Rectal smooth muscle tissue (tissue), 1 donor: ENCODE results near the gene ADAT3.

Experiments used
- H3K27ac ChIP-seq: one replicate; pipeline ENCODE4 v1.7.0; 2013; ENCODE audit warnings: low read depth, low read length, inconsistent platforms
- H3K27me3 ChIP-seq: one replicate; pipeline ENCODE4 v1.7.0; 2013; ENCODE audit warnings: low read length; ENCODE audit not compliant: control insufficient read depth, insufficient read depth
- H3K36me3 ChIP-seq: one replicate; pipeline ENCODE4 v1.7.0; 2013; ENCODE audit warnings: low read length; ENCODE audit not compliant: control insufficient read depth, insufficient read depth
- H3K4me1 ChIP-seq: one replicate; pipeline ENCODE4 v1.7.0; 2013; ENCODE audit warnings: low read length; ENCODE audit not compliant: control insufficient read depth, insufficient read depth
- H3K4me3 ChIP-seq: one replicate; pipeline ENCODE4 v1.7.0; 2013; ENCODE audit warnings: low read length
- H3K9ac ChIP-seq: one replicate; pipeline ENCODE4 v1.7.0; 2013; ENCODE audit warnings: low read length

The ADAT3 gene

DNA sequence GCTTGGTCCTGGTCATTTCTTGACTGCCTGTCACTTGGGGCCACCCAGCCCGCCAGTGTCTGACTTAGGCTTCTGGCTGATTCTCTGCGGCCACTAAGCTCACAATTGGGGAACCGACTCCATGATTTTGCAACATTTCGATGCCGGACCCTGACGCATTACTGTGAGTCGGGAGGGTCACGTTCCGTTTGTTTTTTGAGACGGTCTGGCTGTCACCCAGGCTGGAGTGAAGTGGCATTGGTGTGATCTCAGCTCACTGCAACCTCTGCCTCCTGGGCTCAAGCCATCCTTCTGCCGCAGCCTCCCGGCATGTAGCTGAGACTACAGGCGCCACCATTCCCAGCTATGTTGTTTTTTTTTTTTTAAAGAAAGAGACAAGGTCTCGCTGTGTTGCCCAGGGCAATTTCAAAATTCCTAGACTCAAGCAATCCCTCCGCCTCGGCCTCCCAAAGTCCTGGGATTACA lies 3.2 kb upstream of the ADAT3 start:
- H3K27me3 ChIP-seq, result no peaks in the 10 kb centered on the region
- H3K9ac ChIP-seq, result no peak overlapping the region
- no peaks in the 10 kb centered on the region for H3K36me3 ChIP-seq
- H3K4me1 ChIP-seq, result no peaks in the 10 kb centered on the region
- H3K4me3 ChIP-seq, result no peak overlapping the region
- H3K27ac ChIP-seq, result no peak overlapping the region

DNA sequence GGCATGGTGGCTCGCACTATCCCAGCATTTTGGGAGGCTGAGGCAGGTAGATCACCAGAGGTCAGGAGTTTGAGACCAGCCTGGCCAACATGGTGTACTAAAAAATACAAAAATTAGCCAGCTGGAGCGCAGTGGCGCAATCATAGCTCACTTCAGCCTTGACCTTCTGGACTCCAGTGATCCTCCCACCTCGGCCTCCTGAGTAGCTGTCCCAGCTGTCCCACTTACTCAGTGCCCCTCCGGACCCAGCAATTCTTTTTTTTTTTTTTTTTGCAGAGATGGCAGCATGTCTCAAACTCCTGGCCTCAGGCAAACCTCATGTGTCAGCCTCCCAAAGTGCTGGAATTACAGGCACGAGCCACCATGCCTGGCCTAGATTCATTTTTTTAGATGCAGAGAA lies 2.3 kb upstream of the ADAT3 start:
- Histone ChIP-seq H3K4me3 (no peak overlapping the region), H3K27ac (no peak overlapping the region), H3K9ac (no peak overlapping the region), H3K36me3 (no peaks in the 10 kb centered on the region), H3K4me1 (no peaks in the 10 kb centered on the region), H3K27me3 (no peaks in the 10 kb centered on the region)

DNA sequence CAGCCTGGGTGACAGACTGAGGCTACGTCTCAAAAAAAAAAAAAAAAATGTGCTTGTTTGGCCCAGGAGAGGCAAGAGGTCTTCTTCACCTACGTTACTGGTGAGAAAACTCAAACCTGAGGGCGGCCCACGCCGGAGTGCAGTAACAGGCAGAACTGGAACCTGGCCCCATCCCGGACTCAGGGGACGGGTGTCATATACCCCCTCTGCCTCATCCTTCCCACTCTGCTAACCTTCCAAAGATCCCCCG lies 414 bp upstream of the ADAT3 start:
- Histone ChIP-seq H3K4me3 (peak overlapping the region; percentile 44), H3K27me3 (no peaks in the 10 kb centered on the region), H3K27ac (peak overlapping the region; percentile 87), H3K36me3 (no peaks in the 10 kb centered on the region), H3K9ac (no peak overlapping the region), H3K4me1 (no peaks in the 10 kb centered on the region)

DNA sequence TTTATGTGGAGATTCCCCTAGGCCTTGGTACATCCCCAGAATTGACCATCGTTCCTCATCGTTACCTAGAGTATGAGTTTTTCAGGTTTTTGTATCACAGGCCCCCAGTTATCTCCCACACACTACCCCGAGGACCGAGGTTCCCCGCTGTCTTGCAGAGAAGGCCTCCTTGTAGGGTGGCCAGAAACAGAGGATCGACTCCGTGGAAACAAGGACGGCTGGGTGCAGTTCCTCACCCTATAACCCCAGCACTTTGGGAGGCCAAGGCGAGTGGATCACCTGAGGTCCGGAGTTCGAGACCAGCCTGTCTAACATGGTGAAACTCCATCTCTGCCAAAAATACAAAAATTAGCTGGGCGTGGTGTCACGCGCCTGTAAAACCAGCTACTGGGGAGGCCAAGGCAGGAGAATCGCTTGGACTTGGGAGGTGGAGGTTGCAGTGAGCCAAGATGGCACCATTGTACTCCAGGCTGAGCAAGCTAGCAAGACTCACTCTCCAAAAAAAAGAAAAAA lies 720 bp downstream of the ADAT3 start:
- Histone ChIP-seq H3K4me1 (no peaks in the 10 kb centered on the region), H3K36me3 (no peaks in the 10 kb centered on the region), H3K27ac (peak overlapping the region; percentile 87), H3K4me3 (peak overlapping the region; percentile 85), H3K27me3 (no peaks in the 10 kb centered on the region), H3K9ac (peak overlapping the region; percentile 47)

DNA sequence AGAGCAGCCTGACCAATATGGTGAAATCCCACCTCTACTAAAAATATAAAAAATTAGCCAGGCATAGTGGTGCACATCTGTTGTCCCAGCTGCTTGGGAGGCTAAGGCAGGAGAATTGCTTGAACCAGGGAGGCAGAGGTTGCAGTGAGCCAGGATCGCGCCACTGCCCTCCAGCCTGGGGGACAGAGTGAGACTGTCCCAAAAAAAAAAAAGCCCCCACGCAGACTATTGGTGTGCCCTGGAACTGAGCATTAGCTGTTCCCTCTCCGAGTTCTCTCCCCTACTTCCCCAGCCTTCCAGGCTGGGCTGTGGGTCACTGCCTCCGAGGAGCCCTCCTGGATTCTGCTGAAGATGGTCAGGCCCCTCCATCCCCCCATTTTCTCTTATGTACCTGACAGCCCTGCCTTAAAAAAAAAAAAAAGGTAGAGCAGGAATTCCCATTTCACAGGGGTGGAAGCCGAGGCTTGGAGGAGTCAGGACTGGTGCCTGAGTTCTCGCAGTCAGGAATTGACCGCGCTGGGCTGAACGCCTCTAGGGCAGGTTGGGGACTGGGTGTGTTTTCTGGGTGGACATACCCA lies 1.9 kb downstream of the ADAT3 start:
- H3K4me1 ChIP-seq, result no peaks in the 10 kb centered on the region
- H3K27ac ChIP-seq, result no peak overlapping the region
- no peaks in the 10 kb centered on the region for H3K27me3 ChIP-seq
- no peak overlapping the region for H3K4me3 ChIP-seq
- no peaks in the 10 kb centered on the region for H3K36me3 ChIP-seq
- H3K9ac ChIP-seq, result no peak overlapping the region

DNA sequence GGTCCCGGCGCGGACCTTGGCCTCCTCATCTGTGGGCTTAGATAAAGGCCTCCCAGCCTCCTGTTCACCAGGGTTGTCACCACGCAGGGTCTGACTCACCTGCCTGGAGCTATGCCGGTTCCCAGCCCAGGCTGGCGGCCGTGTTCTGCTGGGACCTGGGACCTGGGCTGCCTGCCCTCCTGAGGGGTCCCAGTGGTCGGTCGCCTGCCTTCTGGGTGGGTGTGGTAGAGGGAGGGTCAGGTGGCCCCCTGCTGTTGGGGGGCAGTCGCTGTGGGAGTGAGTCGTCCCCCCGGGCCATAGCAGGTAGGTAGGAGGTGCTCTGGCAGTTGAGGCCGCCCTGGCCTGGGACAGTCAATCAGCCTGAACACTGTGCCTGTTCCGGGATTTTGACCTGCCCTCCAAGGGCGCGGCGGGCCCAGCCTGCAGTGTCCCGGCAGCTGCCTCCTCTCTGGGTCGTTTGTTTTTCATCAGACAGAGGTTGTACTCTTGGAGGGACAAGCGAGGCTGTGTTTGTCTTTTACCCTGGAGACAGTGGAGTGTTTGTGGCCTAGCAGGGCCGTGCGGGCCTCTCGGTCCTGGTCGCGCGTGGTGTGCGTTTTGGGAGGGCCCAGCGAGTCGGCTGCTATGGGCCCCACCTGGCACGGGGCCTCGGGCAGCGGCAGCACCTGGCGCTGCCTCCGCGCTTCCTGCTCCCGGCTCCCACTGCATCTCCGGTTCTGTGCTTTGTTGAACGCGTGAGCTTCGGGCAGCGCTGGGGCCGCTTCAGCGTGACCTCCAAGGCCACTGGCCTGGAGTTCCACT lies 2.6 kb downstream of the ADAT3 start:
- Histone ChIP-seq H3K9ac (no peak overlapping the region), H3K4me1 (no peaks in the 10 kb centered on the region), H3K4me3 (peak overlapping the region; percentile 25), H3K36me3 (no peaks in the 10 kb centered on the region), H3K27me3 (no peaks in the 10 kb centered on the region), H3K27ac (no peak overlapping the region)

DNA sequence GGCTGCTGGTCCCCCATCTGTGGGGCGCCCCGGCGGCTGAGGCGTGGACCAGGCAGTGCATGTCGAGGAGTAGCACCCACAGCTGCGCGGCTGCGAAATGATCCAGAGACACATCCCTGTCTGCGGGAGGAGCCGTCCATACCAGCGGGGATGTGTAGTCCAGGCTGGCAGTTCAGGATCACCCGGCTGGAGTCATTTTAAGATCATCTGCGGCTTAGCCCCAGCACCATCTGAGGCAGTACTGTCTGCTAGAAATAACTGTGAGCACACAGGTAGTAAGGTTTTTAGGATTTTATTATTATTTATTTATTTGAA lies 3.1 kb downstream of the ADAT3 start:
- no peaks in the 10 kb centered on the region for H3K4me1 ChIP-seq
- peaks cover under 1% of the 10 kb centered on the region for H3K36me3 ChIP-seq
- H3K27me3 ChIP-seq, result no peaks in the 10 kb centered on the region
- H3K27ac ChIP-seq, result no peak overlapping the region
- peak overlapping the region; percentile 25 for H3K4me3 ChIP-seq
- peak overlapping the region; percentile 49 for H3K9ac ChIP-seq

DNA sequence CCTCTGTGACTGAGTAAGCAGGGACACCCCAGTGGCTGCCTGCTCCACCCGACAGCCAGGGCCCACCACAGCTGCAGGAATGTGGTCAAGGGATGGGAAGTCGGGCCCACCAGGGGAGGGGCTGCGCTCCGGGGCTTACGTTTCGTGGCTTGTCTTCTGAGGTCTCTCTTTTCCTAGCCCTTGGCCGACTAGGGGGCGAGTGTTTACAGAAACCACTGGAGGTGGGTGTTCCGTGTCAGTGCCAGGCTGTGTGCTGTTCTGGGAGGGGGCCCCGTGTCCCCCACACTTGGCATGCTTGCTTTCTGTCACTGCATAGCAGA lies 4.5 kb downstream of the ADAT3 start:
- Histone ChIP-seq H3K9ac (no peak overlapping the region), H3K27ac (no peak overlapping the region), H3K4me1 (no peaks in the 10 kb centered on the region), H3K27me3 (no peaks in the 10 kb centered on the region), H3K4me3 (no peak overlapping the region), H3K36me3 (peaks cover 5% of the 10 kb centered on the region)

DNA sequence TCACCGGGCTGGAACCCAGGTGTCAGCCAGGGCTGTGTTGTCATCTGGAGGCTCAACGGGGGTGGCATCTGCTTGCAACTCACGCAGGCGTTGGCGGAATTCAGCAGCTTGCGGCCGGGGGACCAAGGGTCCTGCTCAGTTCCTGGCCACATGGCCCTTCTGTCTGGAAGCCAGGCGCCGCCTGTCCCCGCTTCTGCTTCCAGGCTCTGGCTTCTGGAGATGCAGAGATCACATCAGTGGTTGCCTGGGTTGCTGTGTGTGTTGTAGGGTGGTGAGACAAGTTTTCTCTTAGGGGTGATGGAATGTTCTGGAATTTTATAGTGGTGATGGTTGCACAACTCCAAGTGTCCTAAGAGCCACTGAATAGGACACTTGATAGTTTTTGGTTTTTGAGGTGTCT lies 5.0 kb downstream of the ADAT3 start:
- no peak overlapping the region for H3K4me3 ChIP-seq
- H3K27ac ChIP-seq, result no peak overlapping the region
- no peaks in the 10 kb centered on the region for H3K27me3 ChIP-seq
- no peaks in the 10 kb centered on the region for H3K4me1 ChIP-seq
- no peak overlapping the region for H3K9ac ChIP-seq
- H3K36me3 ChIP-seq, result peaks cover 5% of the 10 kb centered on the region

DNA sequence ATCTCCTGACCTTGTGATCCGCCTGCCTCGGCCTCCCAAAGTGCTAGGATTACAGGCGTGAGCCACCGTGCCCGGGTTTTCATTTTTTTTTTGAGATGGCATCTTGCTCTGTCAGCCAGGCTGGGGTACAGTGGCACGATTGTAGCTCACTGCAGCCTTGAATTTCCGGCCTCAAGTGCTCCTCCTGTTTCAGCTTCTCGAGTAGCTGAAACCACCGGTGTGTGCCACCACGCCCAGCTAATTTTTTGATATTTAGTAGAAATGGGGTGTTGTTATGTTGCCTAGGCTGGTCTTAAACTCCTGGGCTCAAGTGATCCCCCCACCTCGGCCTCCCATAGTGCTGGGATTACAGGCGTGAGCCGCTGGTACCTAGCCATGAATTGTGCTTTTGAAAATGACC lies 5.9 kb downstream of the ADAT3 start:
- H3K27ac ChIP-seq, result no peak overlapping the region
- peaks cover 5% of the 10 kb centered on the region for H3K36me3 ChIP-seq
- no peak overlapping the region for H3K9ac ChIP-seq
- no peaks in the 10 kb centered on the region for H3K4me1 ChIP-seq
- no peaks in the 10 kb centered on the region for H3K27me3 ChIP-seq
- no peak overlapping the region for H3K4me3 ChIP-seq

DNA sequence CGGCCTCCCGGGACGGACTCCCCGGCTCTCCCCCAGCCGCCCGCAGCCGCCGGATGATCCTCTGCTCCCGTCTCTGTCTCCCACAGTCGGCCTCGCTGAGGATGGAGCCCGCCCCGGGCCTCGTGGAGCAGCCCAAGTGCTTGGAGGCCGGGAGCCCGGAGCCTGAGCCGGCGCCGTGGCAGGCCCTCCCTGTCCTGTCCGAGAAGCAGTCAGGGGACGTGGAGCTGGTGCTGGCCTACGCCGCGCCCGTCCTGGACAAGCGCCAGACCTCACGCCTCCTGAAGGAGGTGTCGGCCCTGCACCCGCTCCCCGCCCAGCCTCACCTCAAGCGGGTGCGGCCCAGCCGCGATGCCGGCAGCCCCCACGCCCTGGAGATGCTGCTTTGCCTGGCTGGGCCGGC lies 6.8 kb downstream of the ADAT3 start:
- Histone ChIP-seq H3K4me1 (no peaks in the 10 kb centered on the region), H3K27ac (no peak overlapping the region), H3K27me3 (no peaks in the 10 kb centered on the region), H3K9ac (no peak overlapping the region), H3K4me3 (no peak overlapping the region), H3K36me3 (peaks cover 5% of the 10 kb centered on the region)

DNA sequence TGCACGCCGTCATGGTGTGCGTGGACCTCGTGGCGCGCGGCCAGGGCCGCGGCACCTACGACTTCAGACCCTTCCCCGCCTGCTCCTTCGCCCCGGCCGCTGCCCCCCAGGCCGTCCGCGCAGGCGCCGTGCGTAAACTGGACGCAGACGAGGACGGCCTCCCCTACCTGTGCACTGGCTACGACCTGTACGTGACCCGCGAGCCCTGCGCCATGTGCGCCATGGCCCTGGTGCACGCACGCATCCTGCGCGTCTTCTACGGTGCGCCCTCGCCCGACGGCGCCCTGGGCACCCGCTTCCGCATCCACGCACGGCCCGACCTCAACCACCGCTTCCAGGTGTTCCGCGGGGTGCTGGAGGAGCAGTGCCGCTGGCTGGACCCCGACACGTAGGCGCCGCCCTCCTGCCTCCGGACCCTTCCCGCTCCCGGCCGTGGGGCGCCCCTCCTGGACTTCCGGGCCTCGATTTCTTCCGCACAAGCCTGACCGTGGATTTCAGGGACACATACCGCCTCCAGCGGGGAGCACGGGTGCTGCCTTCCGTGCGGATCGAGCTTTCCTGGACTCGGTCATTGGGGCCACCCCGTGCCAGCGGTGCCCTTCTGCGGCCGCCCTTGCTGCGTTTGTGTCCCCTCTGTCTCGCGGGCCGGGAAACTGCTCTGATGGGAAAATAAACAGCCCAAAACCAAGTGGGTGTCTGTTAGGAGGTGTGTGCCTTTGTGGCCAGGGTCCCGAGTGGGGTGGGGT lies 7.7 kb downstream of the ADAT3 start:
- H3K27ac ChIP-seq, result no peak overlapping the region
- no peaks in the 10 kb centered on the region for H3K27me3 ChIP-seq
- no peaks in the 10 kb centered on the region for H3K4me1 ChIP-seq
- H3K4me3 ChIP-seq, result no peak overlapping the region
- no peak overlapping the region for H3K9ac ChIP-seq
- peaks cover 5% of the 10 kb centered on the region for H3K36me3 ChIP-seq
